Measurements from ENCODE around the gene CNKSR1.

CNKSR1 gene

GRCh38 chr1:26234644-26235370 lies 57.5 kb downstream of the CNKSR1 start:
- no peak for DNase-seq

- DNase-seq, result no peak
Observed at GRCh38 chr1:26237230-26237966, 60.1 kb downstream of the CNKSR1 start.

Measured in NCI-H1048 (cell line).